SK-MEL-5 (cell line): ENCODE measurements around the gene MOXD1. TPM values are rescaled to one million over a fixed set of nuclear protein-coding genes. Genes with fewer than 3 reads are reported as not detected.
A peak's percentile ranks its signal among the peaks of the same experiment; 100 is the strongest.

Source experiments
- DNase-seq: peaks from one replicate; pipeline ENCODE4 v3.0.0-alpha.2; 2016; ENCODE audit warnings: low read depth, low spot score
- in situ Hi-C: cut with HindIII; loops from 2 replicates; pipeline ENCODE4 v1.10.0; 2016; ENCODE audit warnings: low sequenced_read_pairs, high pct_unique_total_duplicates, low pct_unique_long_range_greater_than_20kb
- polyA plus RNA-seq, 2 experiments: library from polyadenylated mRNA; depleted of rRNA; stranded (reverse); fragments of >200 nt; gene quantifications; 2 replicates each; pipeline ENCODE4 v1.2.3, GENCODE V29; 2015
- total RNA-seq: library from RNA; depleted of rRNA; stranded (reverse); fragments of >200 nt; shearing (Covaris generic); gene quantifications from 2 replicates; pipeline ENCODE4 v1.2.3, GENCODE V29; 2014; rRNA removed

MOXD1 gene
- total RNA-seq: 17.2 and 17.6 TPM in 2 replicates
- 18.5 and 21.8 TPM in 2 replicates for polyA plus RNA-seq (2015; cell fraction: cytosol; rRNA removed)
- 6.2 and 7.7 TPM in 2 replicates for polyA plus RNA-seq (2015; cell fraction: nucleus; rRNA removed)

GRCh38 chr6:132400883-132401617 is at the start of gene MOXD1:
Gene MOXD1, minus strand, starts transcription at chr6:132401475. Its CDS starts 49 bp downstream, at chr6:132401426.
- DNase-seq: peak; percentile 37
- in situ Hi-C loops: no loop called here

GRCh38 chr6:132446855-132447241 is 45.6 kb upstream of the MOXD1 start:
- DNase-seq: no peak
- in situ Hi-C loops: no loop called here

DNA sequence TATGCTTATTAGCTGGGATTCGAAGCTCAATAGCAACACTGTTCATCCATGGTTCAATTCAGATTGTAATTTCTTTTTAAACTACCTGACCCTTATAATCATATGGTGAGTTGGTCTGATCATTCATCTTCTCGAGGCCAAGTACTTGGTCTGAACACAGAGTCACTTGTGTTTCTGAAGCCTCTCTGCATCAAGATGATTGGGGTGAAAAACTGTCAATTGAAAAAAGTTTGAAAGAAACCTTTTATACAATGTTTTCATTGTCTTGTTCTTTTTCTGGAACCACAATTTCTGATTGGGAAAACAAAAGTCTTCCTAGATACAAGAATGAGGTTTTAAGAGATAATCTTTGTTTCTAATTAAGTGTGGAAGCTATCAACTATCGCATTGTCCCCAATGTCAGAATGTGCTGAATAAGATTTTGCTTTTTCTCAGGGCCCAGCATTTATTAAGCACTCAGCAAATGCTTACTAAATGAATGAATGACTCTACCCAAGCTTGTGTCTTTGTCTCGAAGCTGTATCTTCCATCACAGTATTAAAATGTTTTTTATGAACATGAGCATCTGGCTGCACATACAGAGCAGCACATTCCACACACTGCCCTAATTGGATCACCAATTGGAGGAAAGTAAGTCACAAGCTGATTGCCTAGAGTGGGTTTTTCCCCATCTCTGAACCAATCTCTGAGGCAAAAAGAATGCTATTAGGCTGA is 45.0 kb upstream of the MOXD1 start:
- peak; percentile 91 for DNase-seq
- in situ Hi-C loops: no loop called here

DNA sequence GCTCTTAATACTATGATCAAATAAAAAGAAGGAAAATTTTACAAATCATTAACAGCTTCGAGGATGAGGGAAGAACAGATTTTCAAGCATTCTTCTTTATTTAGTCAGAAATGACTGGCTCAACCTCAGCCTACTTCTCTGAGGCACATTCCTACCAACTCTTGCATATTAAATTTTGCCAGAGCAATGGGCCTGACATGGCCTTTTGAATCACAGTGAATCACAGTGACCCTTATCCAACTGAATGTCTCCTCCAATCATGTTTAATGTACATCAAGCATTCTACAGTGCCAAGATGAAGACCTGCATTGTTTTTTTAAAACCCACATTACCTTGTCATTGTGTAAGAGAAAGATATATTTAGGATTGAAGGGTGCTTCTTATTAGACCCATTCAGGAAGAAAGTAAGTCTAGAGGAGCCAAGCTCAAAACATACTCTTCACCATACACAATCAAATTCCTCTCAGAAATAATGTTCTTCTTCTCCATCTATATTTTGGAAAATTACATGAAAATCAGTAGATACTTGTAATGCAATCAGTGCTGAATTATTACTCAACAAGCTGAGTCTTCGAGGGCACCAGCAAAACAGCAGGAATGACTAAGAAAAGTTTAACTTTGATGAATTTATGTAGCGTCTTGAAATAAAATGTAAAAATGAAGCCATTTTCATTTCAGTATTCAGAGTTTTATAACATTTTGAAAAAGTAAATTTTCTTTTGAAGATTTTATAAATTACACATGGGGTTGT is 44.1 kb upstream of the MOXD1 start:
- in situ Hi-C loops: no loop called here
- DNase-seq: no peak

DNA sequence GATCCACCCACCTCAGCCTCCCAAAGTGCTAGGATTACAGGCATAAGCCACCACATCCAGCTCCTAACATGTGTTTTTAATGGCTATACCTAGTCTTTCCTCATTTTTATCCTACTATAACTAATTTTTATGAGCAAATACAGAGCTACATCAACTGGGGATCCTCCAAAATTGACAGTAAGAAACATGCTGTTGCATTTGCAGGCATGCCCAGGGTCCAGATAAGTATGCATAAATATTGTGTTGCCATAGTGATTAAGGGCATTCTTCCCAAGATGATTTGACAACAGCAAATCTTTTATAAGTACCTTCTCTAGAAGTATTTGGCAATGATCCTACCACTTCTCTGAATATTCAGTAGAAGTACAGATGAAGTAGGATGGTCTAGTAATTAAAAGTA is 41.9 kb upstream of the MOXD1 start:
- no peak for DNase-seq

GRCh38 chr6:132430110-132430509 is 28.8 kb upstream of the MOXD1 start:
- DNase-seq: no peak
- in situ Hi-C loops: no loop called here

More for the DNA sequence above, 41.9 kb upstream of the MOXD1 start:
- in situ Hi-C loops: no loop called here

- in situ Hi-C loops: no loop called here
- no peak for DNase-seq
Measured at GRCh38 chr6:132425176-132425575, 23.9 kb upstream of the MOXD1 start.

GRCh38 chr6:132423839-132424238 is 22.6 kb upstream of the MOXD1 start:
- in situ Hi-C loops: no loop called here
- DNase-seq: no peak

DNA sequence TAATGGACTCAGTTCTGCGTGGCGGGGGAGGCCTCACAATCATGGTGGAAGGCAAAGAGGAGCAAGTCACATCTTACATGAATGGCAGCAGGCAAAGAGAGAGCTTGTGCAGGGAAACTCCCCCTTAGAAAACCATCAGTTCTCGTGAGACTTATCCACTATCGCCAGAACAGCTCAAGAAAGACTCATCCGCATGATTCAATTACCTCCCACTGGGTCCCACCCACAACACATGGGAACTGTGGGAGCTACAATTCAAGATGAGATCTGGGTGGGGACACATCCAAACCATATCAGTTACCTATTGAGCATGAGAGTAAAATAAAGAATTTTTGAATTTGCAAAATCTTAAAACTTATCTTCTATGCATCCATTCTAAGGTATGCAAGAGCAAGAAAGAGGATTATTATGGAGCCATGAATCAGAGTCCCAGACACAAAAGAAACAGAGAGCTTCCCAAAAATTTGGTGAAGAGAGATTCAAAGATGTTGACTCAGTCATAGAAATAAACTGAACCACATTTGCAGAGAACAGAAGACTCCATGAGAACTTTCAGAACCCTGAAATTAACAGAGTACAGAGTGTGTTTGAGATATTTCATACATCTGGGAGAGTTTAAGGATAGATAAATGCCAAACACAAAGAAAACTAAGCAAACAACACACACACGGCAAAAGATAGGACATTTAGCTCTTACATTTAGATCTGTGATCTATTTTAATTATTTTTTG is 17.1 kb upstream of the MOXD1 start:
- in situ Hi-C loops: no loop called here
- no peak for DNase-seq

- in situ Hi-C loops: no loop called here
- peak; percentile 81 for DNase-seq
Measured at GRCh38 chr6:132414761-132415160, 13.5 kb upstream of the MOXD1 start.

GRCh38 chr6:132414322-132414721 is 13.0 kb upstream of the MOXD1 start:
- in situ Hi-C loops: no loop called here

DNA sequence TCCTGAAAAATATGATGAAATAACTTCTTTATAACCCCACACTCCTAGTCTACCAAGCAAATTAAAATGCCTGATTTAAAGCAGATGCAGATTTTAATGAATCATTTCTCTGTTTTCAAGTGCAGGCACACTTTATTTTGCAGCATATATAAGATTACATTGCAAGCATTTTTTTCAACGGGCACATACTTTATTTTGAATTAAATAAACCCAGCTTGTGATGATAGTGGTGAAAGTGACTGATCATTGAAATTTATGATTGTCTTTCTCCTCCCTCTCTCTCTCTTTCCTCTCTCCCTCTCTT is 12.2 kb upstream of the MOXD1 start:
- in situ Hi-C loops: no loop called here
- DNase-seq: no peak

More at GRCh38 chr6:132414322-132414721, 13.0 kb upstream of the MOXD1 start:
- no peak for DNase-seq

DNA sequence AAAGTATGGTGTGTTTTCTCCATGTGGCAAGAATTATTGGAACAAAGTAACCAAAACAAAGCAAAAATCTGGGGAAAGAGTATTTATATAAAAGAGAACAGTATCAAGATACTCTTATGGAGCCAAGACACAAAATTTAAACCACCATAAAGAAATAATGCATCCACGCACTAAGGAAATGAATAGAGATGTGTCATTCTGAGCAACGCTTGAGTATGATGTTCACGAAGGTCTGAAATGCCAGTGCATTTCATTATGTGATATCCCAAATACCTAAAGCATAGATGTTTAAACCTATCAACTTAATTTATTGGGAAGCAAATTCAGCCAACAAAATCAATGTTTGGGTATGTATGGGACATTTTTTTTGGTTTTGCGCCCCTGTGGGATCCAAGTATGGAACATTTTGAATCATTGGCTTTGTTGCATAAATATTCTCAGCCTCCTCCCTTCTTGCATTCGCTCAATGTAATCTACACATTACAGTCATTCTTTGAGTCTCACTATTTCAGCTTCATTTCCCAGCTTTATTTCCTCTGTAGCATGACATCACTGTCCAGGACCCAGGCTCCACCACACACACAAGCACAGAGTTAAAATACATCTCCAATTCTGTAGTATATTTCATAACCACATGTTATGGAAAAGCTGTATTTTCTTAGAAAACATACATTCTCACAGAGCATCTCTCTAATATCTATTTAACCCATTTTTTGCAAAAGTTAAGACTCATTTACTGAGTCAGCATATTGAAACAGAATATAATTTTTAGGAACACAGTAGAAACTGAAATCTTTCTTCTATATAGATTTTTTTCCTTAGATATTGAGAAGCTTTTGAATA is 11.6 kb upstream of the MOXD1 start:
- in situ Hi-C loops: no loop called here

DNA sequence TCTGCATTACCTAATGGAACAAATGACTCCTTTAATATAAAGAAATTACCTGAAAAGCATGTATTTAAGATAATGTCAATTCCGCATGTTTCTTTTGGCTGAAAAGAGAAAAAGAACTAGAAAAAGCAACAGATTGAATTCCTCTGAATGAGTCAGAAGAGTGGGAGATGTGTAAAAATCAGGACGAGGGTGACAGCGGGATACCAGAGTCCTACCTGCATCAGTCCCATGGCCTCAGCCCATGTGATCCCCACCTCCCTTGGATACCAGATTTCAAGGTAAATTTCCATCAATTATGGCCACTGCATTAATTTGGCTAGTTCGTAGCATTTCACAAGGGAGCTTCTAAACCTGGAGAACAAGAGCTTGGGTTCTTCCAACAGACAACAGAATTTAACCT is 10.0 kb upstream of the MOXD1 start:
- DNase-seq: no peak

More for the DNA sequence above, 11.6 kb upstream of the MOXD1 start:
- DNase-seq: no peak

GRCh38 chr6:132410830-132411229 is 9.6 kb upstream of the MOXD1 start:
- in situ Hi-C loops: no loop called here
- no peak for DNase-seq

More for the DNA sequence above, 10.0 kb upstream of the MOXD1 start:
- in situ Hi-C loops: no loop called here

GRCh38 chr6:132405143-132405915 is 4.1 kb upstream of the MOXD1 start:
- no peak for DNase-seq
- in situ Hi-C loops: no loop called here
